PC-9 (cell line): Measurements from ENCODE around the gene KIF2A. TPM values are rescaled to one million over a fixed set of nuclear protein-coding genes. Genes with fewer than 3 reads are reported as not detected.

ENCODE experiments used
- Bru-seq: library from RNA; stranded (reverse); fragments of 400-500 nt; gene quantifications from one replicate; lab custom pipeline; 2021; lab: Mats Ljungman, UMichigan
- BruChase-seq, 2 experiments: library from RNA; stranded (reverse); fragments of 400-500 nt; gene quantifications; one replicate each; lab custom pipeline; 2021; lab: Mats Ljungman, UMichigan
- BruUV-seq: library from RNA; stranded (reverse); fragments of 400-500 nt; replicated peaks from 2 replicates; lab custom pipeline; 2021; lab: Mats Ljungman, UMichigan
- CTCF ChIA-PET: fragments of 300-600 bp; sonication (Branson Sonifier 250); formaldehyde crosslinking; loops from one replicate; lab custom pipeline; 2022; ENCODE audit warnings: antibody characterized with exemption; lab: Charles Lee
- POLR2A ChIA-PET: fragments of 300-600 bp; sonication (Branson Sonifier 250); formaldehyde crosslinking; loops from one replicate; lab custom pipeline; 2022; ENCODE audit warnings: antibody characterized with exemption; ENCODE audit not compliant: unreplicated experiment; lab: Charles Lee
- DNase-seq, 2 experiments: peaks; one replicate each; pipeline versions ENCODE4 v3.0.0 to v3.0.0-alpha.2; 2015 to 2022; ENCODE audit warnings: mixed read lengths in 1 of 2
- H2AFZ ChIP-seq: fragments of 200-600 bp; sonication (generic); 2 replicates; pipeline ENCODE4 v1.8.1; 2017; ENCODE audit warnings: antibody characterized with exemption
- H3F3A ChIP-seq: fragments of 200-600 bp; sonication (generic); 2 replicates; pipeline ENCODE4 v1.8.1; 2017; ENCODE audit warnings: antibody characterized with exemption, mild to moderate bottlenecking, low read depth; ENCODE audit not compliant: insufficient read depth
- H3K27ac ChIP-seq: fragments of 200-600 bp; sonication (generic); 2 replicates; pipeline ENCODE4 v1.6.1; 2016; ENCODE audit warnings: mixed run types
- H3K27me3 ChIP-seq: fragments of 200-600 bp; sonication (generic); 2 replicates; pipeline ENCODE4 v1.6.1; 2016; ENCODE audit warnings: low read depth, mixed run types; ENCODE audit not compliant: insufficient read depth
- H3K36me3 ChIP-seq: fragments of 200-600 bp; sonication (generic); 2 replicates; pipeline ENCODE4 v1.6.1; 2016; ENCODE audit warnings: low read depth, mixed run types
- H3K4me1 ChIP-seq: fragments of 200-600 bp; sonication (generic); replicated peaks from 2 replicates; pipeline ENCODE4 v1.6.1; 2016; ENCODE audit warnings: mixed run types; ENCODE audit not compliant: insufficient read depth
- H3K4me2 ChIP-seq: fragments of 200-600 bp; sonication (generic); 2 replicates; pipeline ENCODE4 v1.6.1; 2017; ENCODE audit warnings: mixed run types
- H3K4me3 ChIP-seq: fragments of 200-600 bp; sonication (generic); 2 replicates; pipeline ENCODE4 v1.6.1; 2016; ENCODE audit warnings: mixed run types
- H3K79me2 ChIP-seq: fragments of 200-600 bp; sonication (generic); 2 replicates; pipeline ENCODE4 v1.6.1; 2017; ENCODE audit warnings: low read depth, mixed run types
- H3K9me2 ChIP-seq: fragments of 200-600 bp; sonication (generic); 2 replicates; pipeline ENCODE4 v1.8.1; 2017; ENCODE audit warnings: mild to moderate bottlenecking; ENCODE audit not compliant: insufficient read depth
- H3K9me3 ChIP-seq: fragments of 200-600 bp; sonication (generic); 2 replicates; pipeline ENCODE4 v1.8.1; 2016; ENCODE audit warnings: low read depth; ENCODE audit not compliant: insufficient read depth
- H4K20me1 ChIP-seq: fragments of 200-600 bp; sonication (generic); 2 replicates; pipeline ENCODE4 v1.8.1; 2017; ENCODE audit not compliant: insufficient read depth
- EZH2 ChIP-seq: fragments of 200-600 bp; sonication (generic); IDR thresholded peaks from 2 replicates; pipeline ENCODE4 v1.8.0; 2017; ENCODE audit warnings: antibody characterized with exemption, low read depth
- intact Hi-C: fragments of 100-400 bp; cut with micrococcal nuclease; formaldehyde crosslinking; loops from one replicate; pipeline ENCODE4 v1.10.0; 2022; ENCODE audit not compliant: unreplicated experiment
- long read RNA-seq: library from polyadenylated mRNA; stranded (forward); transcript quantifications from one replicate; pipeline ENCODE4 v2.0.0, GENCODE V29; 2022
- total RNA-seq: library from RNA; stranded (reverse); gene quantifications from 2 replicates; pipeline ENCODE4 v1.2.3, GENCODE V29; 2021
- TF ChIP-seq, protein P1 (sequence below): fragments of 200-600 bp; sonication (generic); conservative IDR thresholded peaks from 2 replicates; pipeline ENCODE4 v1.6.1; 2017; ENCODE audit warnings: mixed run types, antibody characterized with exemption, mild to moderate bottlenecking, moderate library complexity

The KIF2A gene
- total RNA-seq (39.6 and 54.8 TPM in 2 replicates), Bru-seq, nascent RNA (percentile 88 among the genes with signal in this experiment), BruChase-seq, experiment 1, labeled RNA remaining after a 2-hour chase (percentile 85 among the genes with signal in this experiment), BruChase-seq, experiment 2, labeled RNA remaining after a 6-hour chase (percentile 87 among the genes with signal in this experiment)
- long read RNA-seq, transcript KIF2A-202 (20 exons, 2,539 nt) = major isoform, 18 of 33 reads
- long read RNA-seq, partial matches to known transcripts = 1 of 33 reads
- long read RNA-seq, other reads (novel, unspliced or antisense) = 14 of 33 reads

DNA sequence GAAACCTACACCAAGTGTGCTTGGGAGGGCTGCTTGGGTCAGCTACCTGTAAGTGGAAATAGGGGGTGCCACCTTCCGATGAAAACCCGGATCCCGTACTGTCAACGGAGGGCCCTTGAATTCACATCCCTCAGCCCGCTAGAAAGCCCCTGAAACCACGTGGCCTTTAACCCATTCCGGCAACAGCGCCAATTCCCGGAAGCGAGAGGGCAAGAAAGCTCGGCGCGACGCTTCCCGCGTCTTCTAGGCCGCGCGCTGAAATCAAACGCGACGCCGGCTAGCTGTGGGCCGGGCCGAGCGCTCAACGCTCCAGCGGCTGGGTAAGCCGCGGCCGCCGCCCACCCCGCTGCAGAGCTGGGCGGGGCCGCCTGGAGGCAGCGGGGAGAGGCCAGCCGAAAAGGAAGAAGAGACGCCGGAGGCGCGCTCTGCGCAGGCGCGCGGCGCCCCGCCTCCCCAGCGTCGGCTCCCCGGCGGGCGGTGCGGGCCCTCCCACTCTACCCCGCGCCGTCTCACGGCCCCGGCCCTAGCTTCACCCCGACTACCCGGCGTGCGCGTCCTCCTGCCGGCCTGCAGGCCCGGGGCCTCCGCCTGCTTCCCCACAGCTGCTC, at the start of gene KIF2A:
TSS of gene KIF2A (plus strand) at position 492 of the 608 bp plus-strand sequence. CDS start 267 bp downstream, outside the sequence.
- Histone ChIP-seq H3K4me2 (peak within 1 kb of the TSS; percentile 92), H4K20me1 (peaks cover 17% of the 10 kb centered on the region), H3K27ac (peak within 1 kb of the TSS; percentile 51), H3K9me3 (no peaks in the 10 kb centered on the region), H3K9me2 (no peaks in the 10 kb centered on the region), H3K79me2 (peaks cover 46% of the 10 kb centered on the region), H3K36me3 (peaks cover 11% of the 10 kb centered on the region; the same call in 1 of the 2 replicates), H3K4me1 (0 out of 2 replicates have a peak, but pooled peaks cover 7% of the 10 kb centered on the region), H3F3A (no peaks in the 10 kb centered on the region), H2AFZ (peak within 1 kb of the TSS; percentile 92), H3K27me3 (no peaks in the 10 kb centered on the region), H3K4me3 (peak within 1 kb of the TSS; percentile 91)
- ChIA-PET CTCF (no interaction called here), POLR2A (interaction anchor here (0.6 to 0.7 kb wide), 4 partner anchors 37 to 74 kb away, joined by 3 to 16 read pairs (median 4); no protein-coding TSS in a partner anchor)
- no TSS peak for BruUV-seq
- no peak for TF ChIP-seq EZH2
- TF ChIP-seq, protein P1, sequence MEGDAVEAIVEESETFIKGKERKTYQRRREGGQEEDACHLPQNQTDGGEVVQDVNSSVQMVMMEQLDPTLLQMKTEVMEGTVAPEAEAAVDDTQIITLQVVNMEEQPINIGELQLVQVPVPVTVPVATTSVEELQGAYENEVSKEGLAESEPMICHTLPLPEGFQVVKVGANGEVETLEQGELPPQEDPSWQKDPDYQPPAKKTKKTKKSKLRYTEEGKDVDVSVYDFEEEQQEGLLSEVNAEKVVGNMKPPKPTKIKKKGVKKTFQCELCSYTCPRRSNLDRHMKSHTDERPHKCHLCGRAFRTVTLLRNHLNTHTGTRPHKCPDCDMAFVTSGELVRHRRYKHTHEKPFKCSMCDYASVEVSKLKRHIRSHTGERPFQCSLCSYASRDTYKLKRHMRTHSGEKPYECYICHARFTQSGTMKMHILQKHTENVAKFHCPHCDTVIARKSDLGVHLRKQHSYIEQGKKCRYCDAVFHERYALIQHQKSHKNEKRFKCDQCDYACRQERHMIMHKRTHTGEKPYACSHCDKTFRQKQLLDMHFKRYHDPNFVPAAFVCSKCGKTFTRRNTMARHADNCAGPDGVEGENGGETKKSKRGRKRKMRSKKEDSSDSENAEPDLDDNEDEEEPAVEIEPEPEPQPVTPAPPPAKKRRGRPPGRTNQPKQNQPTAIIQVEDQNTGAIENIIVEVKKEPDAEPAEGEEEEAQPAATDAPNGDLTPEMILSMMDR = no peak
- peak; percentile 81 to 93 for DNase-seq
- intact Hi-C loops = loop anchor here (5.0 kb wide), 1 partner anchor 81 kb away; no protein-coding TSS in a partner anchor

GRCh38 chr5:62257020-62257367, 49.0 kb upstream of the KIF2A start:
- intact Hi-C loops = no loop called here
- no TSS peak for BruUV-seq
- Histone ChIP-seq H3K4me1 (no peaks in the 10 kb centered on the region), H2AFZ (no peak overlapping the region), H3K4me2 (no peak overlapping the region), H3K27me3 (no peaks in the 10 kb centered on the region), H3K36me3 (no peaks in the 10 kb centered on the region), H3K9me3 (no peaks in the 10 kb centered on the region), H3K79me2 (no peaks in the 10 kb centered on the region), H3K4me3 (no peak overlapping the region), H3K27ac (no peak overlapping the region), H3F3A (no peaks in the 10 kb centered on the region), H3K9me2 (no peaks in the 10 kb centered on the region), H4K20me1 (no peaks in the 10 kb centered on the region)
- ChIA-PET CTCF (no interaction called here), POLR2A (no interaction called here)
- no peak for DNase-seq
- TF ChIP-seq, protein P1 = no peak
- TF ChIP-seq EZH2 = no peak

GRCh38 chr5:62258654-62259053, 47.4 kb upstream of the KIF2A start:
- CTCF ChIA-PET = no interaction called here
- H3K9me3 ChIP-seq = no peaks in the 10 kb centered on the region
- H3F3A ChIP-seq = no peaks in the 10 kb centered on the region
- DNase-seq = no peak
- H3K79me2 ChIP-seq = no peaks in the 10 kb centered on the region
- H3K36me3 ChIP-seq = no peaks in the 10 kb centered on the region
- no peaks in the 10 kb centered on the region for H3K9me2 ChIP-seq
- H4K20me1 ChIP-seq = no peaks in the 10 kb centered on the region
- no peak for TF ChIP-seq EZH2
- TF ChIP-seq, protein P1 = no peak
- H3K27me3 ChIP-seq = no peaks in the 10 kb centered on the region
- no peak overlapping the region for H3K27ac ChIP-seq
- H3K4me1 ChIP-seq = no peaks in the 10 kb centered on the region
- no TSS peak for BruUV-seq
- intact Hi-C loops = no loop called here
- H2AFZ ChIP-seq = no peak overlapping the region
- H3K4me3 ChIP-seq = no peak overlapping the region
- POLR2A ChIA-PET = no interaction called here
- no peak overlapping the region for H3K4me2 ChIP-seq
